NCI-H226 (cell line): Measurements from ENCODE around the gene TNS1.

Experiments
- DNase-seq: peaks from one replicate; pipeline ENCODE4 v3.0.0-alpha.2; 2015

The TNS1 gene

DNA sequence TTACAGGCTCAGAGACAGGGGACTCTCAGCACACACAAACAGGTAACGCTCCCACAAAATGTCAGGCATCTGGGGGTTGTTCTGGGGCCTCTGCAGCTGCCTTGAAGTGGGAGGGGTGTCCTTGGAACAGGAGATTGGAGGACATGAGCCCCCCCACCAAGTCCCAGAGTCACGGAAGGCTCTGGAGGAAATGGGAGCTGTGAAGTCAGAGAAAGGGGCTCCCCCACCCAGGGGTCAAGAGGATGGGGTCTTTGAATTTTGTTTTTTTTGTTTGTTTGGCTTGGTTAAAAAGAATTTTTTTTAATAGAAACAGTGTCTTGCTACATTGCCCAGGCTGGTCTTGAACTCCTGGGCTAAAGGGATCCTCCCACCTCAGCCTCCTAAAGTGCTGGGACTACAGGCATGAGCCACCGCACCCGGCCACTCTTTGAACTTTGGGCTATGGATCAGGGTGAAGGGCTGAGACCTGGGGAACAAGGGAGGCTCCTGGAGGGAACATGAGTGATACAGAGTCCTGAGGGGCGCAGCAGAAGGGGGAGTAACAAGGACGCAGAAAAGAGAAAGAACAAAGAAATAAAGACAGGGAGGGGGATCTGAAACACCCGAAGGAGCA, 46.8 kb downstream of the TNS1 start:
- no peak for DNase-seq

GRCh38 chr2:217954971-217955740, 47.6 kb downstream of the TNS1 start:
- DNase-seq = no peak

DNA sequence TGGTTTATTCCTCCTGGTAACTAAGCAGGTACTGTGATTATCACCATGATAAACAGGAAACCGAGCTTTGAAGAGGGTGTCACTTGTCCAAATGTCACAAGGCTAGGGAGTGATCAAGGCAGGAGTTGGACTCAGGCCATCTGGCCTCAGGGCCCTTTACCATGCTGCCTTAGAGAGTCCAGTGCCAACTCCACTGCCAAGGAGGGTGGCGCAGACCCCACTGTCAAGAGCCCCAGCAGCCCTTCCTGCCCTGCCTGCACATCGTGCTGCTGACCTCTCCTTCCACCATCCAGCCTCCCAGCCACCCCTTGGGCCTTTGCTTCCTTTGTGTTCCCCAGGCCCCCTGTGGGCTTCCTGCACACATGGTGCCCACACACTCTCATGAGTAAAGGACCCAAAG, 48.3 kb downstream of the TNS1 start:
- no peak for DNase-seq

DNA sequence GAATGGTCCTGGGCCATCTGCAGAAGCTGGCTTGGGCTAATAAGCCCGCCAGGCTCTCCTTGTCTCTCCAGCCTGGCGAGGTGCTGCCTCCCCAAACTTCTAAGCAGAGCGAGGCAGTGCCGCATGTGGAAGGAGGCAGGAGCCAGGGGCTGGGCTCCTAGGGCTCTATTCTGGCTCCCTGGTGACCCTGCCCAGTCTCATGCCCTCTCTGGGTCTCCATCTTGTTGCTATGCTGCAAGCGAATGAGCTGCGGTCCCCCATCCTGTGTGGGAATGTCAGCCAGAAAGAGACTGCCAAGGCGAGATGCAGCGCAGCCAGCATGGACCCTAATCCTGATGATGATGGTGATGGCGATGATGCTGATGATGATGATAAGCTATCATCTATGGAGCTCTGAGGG, 48.7 kb downstream of the TNS1 start:
- DNase-seq = no peak

GRCh38 chr2:217953531-217953932, 49.3 kb downstream of the TNS1 start:
- DNase-seq = no peak

GRCh38 chr2:217953011-217953481, 49.7 kb downstream of the TNS1 start:
- DNase-seq = no peak

DNA sequence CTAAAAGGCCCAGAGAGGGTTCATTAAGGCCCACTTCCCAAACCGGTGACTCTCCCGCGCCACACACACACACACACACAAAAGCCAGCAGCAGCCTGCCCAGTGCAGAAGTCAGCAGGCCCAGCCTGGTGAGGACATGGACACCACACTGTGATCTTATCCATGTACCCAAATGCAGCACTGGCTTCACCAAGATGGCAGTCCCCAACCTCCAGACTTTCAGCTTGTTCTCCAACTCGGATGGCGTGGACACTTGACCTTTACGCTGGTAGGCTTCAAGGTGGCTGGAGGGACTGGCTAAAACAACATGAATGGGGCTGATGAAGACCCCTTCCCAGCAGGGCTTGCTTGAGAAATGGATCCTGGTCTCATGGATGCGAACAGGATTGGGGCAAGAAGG, 50.4 kb downstream of the TNS1 start:
- no peak for DNase-seq

DNA sequence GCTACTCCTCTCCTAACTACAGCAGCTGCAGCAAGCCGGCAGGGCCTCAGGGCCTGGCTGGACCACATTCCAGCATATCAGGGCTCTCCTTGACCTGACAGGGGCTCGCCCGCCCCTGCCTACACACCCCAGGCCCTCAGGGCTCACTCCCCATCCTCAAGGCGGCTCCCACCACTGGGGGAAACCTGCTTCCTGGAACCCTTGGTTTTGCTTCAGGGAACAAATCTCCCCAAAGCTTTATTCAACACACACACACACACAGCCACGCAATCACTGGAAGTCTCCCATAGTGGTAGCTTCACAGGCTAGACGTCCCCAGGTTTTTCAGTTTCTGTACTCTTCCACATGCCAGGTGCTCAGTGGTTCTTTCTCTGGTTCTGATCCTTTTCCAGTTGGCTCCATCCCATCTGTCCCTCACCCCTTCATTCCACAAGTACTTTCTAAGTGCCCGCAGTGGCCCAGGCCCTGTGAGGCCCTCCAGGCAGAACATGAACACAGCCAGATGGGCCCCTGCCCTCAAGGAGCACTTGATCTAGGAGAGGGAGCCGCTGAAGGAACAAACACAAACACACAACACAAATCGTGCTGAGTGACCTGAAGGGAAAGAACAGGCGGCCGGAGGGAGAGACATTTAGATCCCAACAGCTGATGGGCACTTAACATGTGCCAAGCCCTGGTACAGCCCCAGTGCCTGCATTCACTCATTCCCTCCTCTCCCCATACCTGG, 51.1 kb downstream of the TNS1 start:
- no peak for DNase-seq

DNA sequence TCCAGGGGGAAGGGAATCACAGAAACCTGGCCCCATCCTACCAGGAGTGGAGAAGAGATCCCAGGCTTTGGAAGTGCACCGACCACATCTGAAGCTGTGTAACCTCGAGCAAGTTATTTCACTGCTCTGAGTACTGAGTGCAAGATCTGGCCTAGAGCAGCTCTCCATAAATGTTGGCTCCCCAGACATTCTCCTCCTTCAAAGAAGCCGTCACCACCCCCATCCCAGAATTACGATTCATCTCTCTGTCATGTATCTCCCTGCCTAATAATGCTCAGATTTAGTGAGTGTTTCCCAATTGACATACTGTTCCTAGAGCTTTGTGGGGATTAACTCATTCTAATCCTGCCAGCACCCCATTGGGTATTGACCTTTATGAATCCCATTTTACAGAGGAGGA, 51.7 kb downstream of the TNS1 start:
- no peak for DNase-seq

DNA sequence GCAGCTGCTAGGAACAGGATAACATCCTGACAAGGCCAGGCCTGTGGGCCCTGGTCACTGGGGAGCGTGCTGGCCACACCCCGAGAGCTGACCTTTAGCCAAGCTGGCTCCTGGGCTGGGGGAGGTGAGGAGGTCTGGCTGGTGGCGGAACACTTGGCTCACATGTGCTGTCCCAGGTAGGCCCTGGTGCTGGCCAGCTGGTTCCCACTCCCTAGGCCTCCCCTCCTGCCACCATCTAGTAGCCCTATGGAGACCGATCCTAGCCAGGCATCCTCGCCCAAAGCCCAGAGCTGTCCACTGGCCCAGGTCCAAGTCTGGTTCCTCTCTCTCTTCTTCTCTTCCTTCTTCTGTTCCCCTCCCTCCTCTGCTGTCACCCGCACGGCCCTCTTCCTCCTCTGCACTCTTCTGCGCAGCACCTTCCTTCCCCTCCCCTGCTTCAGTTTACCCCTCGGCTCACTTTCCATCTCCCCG, 52.4 kb downstream of the TNS1 start:
- DNase-seq = no peak

- DNase-seq = peak; percentile 48
Measured at GRCh38 chr2:217949447-217949846, 53.3 kb downstream of the TNS1 start.

GRCh38 chr2:217948897-217949296, 53.9 kb downstream of the TNS1 start:
- no peak for DNase-seq

DNA sequence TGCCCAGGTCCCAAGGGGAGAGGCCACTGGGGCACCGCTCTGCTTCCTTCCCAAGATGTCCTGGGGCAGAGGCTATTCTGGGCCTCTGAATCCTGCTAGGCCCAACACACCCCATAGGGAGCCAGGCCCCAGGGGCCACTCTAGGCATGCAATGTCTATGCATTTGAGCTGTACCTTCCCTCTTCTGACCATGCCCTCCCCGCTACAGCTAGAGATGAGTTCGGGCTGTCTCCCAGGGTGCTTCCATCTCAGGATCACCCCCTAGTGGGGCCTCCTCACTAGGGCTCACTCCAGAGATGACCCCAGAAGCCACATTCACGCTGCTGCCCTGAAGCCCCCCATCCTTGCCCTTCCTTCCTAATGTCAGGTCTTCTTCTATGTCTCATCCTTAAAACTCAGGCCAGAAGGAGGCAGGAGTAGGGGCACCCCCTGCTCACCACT, 54.4 kb downstream of the TNS1 start:
- no peak for DNase-seq

DNA sequence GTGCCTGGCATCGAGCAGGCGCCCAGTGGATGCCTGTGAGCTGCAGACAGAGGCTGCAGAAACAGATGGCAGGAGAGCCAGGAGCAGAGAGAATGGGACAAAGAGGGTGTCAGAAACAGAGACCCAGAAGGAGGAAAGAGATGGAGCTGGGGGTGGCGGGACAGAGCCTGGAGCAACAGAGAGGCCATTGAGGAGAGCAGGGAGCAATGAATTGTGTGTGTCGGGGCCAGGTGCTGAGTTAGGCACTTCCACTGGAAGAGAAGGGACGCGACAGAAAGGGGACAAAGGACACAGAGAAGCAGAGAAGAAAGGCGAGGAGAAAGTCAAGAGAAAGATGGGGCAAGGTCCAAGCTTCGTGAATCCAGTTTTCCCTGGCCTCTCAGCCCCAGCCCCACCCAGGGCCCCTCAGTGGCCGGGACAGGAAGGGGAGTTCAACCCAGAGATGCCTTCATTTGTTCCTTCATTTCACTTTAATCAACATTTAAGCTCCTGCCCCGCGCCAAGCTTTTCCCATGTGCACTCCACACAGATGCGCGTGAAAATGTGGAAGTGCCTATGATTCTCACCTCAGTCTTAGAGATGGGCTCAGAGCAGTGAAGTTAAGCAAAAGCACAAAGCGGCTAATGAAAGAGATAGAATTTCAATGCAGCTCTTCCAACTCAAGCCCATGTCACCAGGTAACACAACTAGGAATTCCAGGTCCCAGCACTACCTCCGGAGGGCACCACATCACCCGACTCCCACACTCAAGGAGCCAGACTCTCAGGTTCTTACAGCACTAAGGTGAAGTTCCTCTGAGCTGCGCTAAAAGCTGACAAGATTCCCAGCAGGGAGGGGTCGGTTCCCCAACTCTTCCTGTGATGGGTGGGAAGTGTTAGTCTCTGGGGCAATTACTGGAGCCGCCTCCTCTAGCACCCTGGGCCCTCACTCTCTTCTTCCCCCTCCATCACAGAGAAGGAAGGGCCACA, 55.1 kb downstream of the TNS1 start:
- no peak for DNase-seq

DNA sequence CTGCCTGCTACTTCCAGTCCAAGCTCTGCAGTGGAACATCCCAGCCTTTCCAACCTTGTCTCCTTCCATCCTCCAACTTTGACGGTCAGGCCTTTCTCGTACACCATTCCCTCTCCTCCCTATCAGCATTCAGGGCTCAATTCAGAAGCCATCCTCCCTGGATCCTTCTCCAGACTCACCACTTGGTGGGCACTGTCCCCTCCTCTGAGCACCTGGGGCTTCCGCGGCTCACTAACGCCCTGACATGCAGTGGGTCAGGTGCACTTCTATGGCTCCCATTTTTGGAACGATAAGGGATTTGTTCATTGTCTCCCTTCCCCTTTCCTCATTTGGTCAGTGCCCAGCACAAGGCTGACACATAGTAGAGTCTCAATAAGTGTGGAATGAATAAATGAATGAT, 56.7 kb downstream of the TNS1 start:
- DNase-seq = no peak

DNA sequence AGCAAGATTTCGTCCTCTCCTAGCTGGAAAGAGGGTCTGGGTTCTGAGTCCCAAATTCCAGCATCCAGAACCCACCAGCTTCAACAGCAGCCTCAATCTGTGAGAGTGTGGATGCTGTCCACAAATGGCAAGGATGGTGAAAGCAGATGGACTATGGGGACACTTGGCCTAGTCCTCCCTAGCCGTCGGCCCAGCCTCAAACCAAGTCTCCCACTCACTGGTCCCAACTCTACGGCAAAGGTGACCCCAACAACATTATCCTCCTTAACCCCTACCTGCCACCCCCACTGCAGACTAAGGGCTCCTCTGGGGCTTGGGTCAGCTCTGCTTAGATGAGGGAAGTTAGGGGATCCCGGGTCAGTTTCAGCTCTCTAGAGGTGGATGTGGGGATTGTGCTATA, 57.3 kb downstream of the TNS1 start:
- DNase-seq = no peak

DNA sequence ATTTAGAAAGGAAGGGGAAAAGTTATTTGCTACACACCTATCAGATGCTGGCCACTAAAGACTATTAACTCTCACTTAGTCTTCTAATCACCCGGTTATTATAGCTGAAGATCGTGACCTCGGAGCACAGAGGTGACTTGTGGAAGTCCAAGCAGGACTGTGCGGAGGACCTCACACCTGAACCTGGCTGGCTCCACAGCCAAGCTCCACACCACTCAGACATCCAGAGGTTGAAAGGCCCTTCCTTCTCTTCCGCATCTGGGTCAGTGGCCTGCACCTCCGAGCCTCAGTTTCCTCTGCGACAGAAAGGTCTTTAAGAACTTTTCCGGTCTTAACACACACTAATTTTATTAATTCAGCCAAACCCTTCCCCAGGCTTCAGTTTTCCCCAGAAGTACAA, 57.9 kb downstream of the TNS1 start:
- no peak for DNase-seq

DNA sequence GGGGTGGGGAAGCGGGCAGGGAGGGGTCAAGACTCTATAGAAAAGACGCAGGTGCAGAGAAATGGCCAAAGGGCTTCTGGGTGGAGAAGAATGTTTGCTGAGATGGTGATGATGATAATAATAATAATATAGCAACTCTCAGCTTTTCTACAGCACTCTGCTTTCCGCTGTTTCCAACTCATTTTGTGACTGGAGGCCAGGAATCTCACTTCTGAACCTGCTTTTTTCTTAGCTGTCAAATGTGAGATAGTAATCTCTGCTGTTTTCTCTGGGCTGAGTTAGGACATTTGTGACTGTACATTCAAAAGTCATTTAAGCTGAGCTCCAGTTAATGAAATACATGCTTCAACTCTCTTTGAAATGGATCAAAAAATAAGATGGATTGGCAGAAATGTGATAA, 58.4 kb downstream of the TNS1 start:
- DNase-seq = no peak

DNA sequence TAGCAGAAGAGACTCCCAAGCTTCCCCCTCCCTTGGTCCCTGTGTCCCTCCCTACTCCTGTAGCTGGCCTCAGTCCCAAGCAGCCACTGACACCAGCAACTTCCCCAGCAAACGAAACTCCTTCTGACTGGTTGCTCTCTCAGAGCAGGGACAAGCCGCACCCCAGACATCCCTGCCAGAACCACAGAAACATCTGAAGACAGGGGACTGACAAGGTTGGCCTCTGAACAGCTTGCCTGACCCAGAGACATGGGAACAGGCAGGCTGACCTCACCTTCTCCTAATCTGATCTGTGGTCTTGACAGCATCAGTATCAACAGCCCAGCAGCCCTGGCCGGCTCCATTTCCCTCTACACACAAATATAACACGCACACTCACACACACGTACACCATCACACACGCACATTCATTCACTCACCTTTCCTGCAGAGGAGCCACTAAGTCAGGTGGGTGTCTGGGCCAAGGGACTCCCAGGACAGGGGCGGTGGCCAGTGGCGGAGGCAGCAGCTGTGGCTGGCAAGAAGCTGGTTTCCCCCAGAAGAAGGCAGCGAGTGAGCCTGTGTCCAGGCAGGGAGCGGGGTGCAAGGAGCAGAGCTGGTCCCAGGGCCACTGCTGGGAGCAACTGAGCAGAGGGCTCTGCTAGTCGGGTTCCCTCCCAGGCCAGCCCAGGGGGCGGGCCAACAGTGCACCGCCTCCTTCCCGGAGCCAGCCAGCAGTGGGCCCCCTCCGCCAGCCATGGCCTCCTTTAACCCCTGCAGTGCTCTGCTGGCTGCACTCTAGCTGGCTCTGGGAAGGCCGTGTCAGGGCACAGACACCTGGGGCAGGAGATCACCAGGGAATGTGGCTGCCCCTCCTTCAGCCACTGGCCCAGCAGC, 59.1 kb downstream of the TNS1 start:
- DNase-seq = peak; percentile 31

- no peak for DNase-seq
Measured at GRCh38 chr2:217942731-217943335, 60.0 kb downstream of the TNS1 start.
